Hepatocyte (in vitro differentiated cells): ENCODE data around the gene KCNQ1. TPM values are rescaled to one million over a fixed set of nuclear protein-coding genes. Genes with fewer than 3 reads are reported as not detected.

Experiments used
- DNase-seq: peaks from one replicate; pipeline ENCODE4 v3.0.0-alpha.2; 2016; ENCODE audit warnings: low spot score
- H2AFZ ChIP-seq: fragments of 200-600 bp; sonication (generic); 2 replicates; pipeline ENCODE4 v1.6.0; 2016; ENCODE audit warnings: antibody characterized with exemption, mild to moderate bottlenecking
- H3K27ac ChIP-seq: fragments of 200-600 bp; sonication (generic); 2 replicates; pipeline ENCODE4 v1.5.1; 2016; ENCODE audit warnings: mild to moderate bottlenecking
- H3K27me3 ChIP-seq: fragments of 200-600 bp; sonication (generic); 2 replicates; pipeline ENCODE4 v1.6.1; 2016
- H3K36me3 ChIP-seq: fragments of 200-600 bp; sonication (generic); replicated peaks from 2 replicates; pipeline ENCODE4 v1.5.1; 2016; ENCODE audit warnings: low read depth; ENCODE audit not compliant: insufficient read depth
- H3K4me1 ChIP-seq: fragments of 200-600 bp; sonication (generic); 2 replicates; pipeline ENCODE4 v1.5.1; 2016; ENCODE audit warnings: mild to moderate bottlenecking, moderate library complexity; ENCODE audit not compliant: insufficient read depth
- H3K4me2 ChIP-seq: fragments of 200-600 bp; sonication (generic); 2 replicates; pipeline ENCODE4 v1.6.0; 2016
- H3K4me3 ChIP-seq: fragments of 200-600 bp; sonication (generic); 2 replicates; pipeline ENCODE4 v1.5.1; 2016; ENCODE audit warnings: mild to moderate bottlenecking
- H3K79me2 ChIP-seq: fragments of 200-600 bp; sonication (generic); 2 replicates; pipeline ENCODE4 v1.6.0; 2017; ENCODE audit warnings: mild to moderate bottlenecking
- H3K9me2 ChIP-seq: fragments of 200-600 bp; sonication (generic); replicated peaks from 2 replicates; pipeline ENCODE4 v1.6.0; 2017; ENCODE audit warnings: mild to moderate bottlenecking; ENCODE audit not compliant: insufficient read depth
- H3K9me3 ChIP-seq: fragments of 200-600 bp; sonication (generic); 2 replicates; pipeline ENCODE4 v1.5.1; 2016; ENCODE audit warnings: low read depth, mild to moderate bottlenecking
- H4K20me1 ChIP-seq: fragments of 200-600 bp; sonication (generic); 2 replicates; pipeline ENCODE4 v1.6.0; 2016; ENCODE audit warnings: mild to moderate bottlenecking; ENCODE audit not compliant: insufficient read depth, poor library complexity, severe bottlenecking
- EZH2 ChIP-seq: fragments of 200-600 bp; sonication (generic); IDR thresholded peaks from 2 replicates; pipeline ENCODE4 v1.6.1; 2016; ENCODE audit warnings: antibody characterized with exemption, mild to moderate bottlenecking, borderline replicate concordance
- EZH2phosphoT487 ChIP-seq: fragments of 200-600 bp; sonication (generic); IDR thresholded peaks from one replicate; pipeline ENCODE4 v1.6.1; 2018; ENCODE audit warnings: antibody characterized with exemption, mild to moderate bottlenecking, low read depth, moderate library complexity; ENCODE audit not compliant: unreplicated experiment, severe bottlenecking
- WGBS: methylation state at CpG from one replicate; pipeline ENCODE4 v1.1.6; 2016; ENCODE audit warnings: low lambda C conversion rate; ENCODE audit errors: missing lambda C conversion rate; 5-methylcytosine and 5-hydroxymethylcytosine counted together
- polyA plus RNA-seq: library from polyadenylated mRNA; unstranded; fragments of >200 nt; fragmentation: Nextera tagmentation; extraction: Ambion mirVana; gene quantifications from 2 replicates; pipeline ENCODE4 v1.2.1, GENCODE V29; 2016
- total RNA-seq: library from RNA; depleted of rRNA; stranded (reverse); fragments of >200 nt; gene quantifications from 2 replicates; pipeline ENCODE4 v1.2.3, GENCODE V29; 2014
- TF ChIP-seq, protein P1 (sequence below): fragments of 200-600 bp; sonication (generic); IDR thresholded peaks from 2 replicates; pipeline ENCODE4 v1.5.1; 2016; ENCODE audit warnings: antibody characterized with exemption, mild to moderate bottlenecking; ENCODE audit not compliant: poor library complexity

The KCNQ1 gene
- total and polyA plus RNA-seq, 2 experiments from 2014 or later = 1.8 to 6.4 TPM

DNA sequence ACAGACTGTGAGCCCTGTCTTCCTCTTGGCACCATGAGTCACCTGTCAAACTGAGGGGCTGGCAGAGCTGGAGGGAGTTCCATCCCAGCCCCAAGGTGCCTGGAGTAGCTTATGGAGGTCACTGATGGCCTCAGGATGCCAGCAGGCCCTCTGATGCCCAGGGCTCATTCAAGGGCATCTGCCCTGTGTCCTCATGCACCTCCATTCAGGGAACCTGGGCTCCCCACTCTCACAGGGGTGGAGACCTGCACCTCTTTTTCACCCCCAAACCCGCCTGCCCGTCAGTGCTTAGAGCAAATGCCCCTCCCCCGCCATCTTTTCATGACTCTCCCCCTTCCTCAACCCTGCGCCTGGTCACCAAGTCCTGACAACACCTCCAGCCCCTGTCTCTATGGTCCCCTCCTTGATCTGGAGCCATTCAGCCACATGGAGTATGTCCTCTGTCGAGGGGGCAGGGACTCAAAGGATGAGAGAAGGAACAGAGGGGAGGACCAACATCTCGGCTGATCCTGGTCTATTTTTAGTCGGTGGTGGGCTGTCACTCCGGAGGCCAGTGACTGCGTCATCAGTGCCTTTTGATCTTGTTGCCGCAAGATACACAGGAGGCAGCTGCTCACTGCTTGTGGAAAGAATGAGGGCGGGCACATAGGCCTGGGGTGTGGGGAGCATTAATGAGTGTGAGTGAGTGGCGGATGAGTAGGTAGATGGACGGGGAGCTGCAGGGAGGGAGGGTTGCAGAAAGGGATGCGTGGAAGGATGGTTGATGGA lies 368.5 kb downstream of the KCNQ1 start:
- H2AFZ ChIP-seq = no peak overlapping the region
- no peaks in the 10 kb centered on the region for H3K79me2 ChIP-seq
- no peaks in the 10 kb centered on the region for H3K27me3 ChIP-seq
- H3K4me2 ChIP-seq = no peak overlapping the region
- H3K9me2 ChIP-seq = no peaks in the 10 kb centered on the region
- WGBS = 63% methylated on average over 14 of the region's 14 CpGs
- H3K27ac ChIP-seq = peak overlapping the region; percentile 79
- DNase-seq = peak; percentile 51
- no peak overlapping the region for H3K4me3 ChIP-seq
- no peaks in the 10 kb centered on the region for H3K36me3 ChIP-seq
- H3K4me1 ChIP-seq = peaks cover 44% of the 10 kb centered on the region
- H4K20me1 ChIP-seq = no peaks in the 10 kb centered on the region
- TF ChIP-seq EZH2phosphoT487 (no peak), EZH2 (no peak)
- H3K9me3 ChIP-seq = no peaks in the 10 kb centered on the region

DNA sequence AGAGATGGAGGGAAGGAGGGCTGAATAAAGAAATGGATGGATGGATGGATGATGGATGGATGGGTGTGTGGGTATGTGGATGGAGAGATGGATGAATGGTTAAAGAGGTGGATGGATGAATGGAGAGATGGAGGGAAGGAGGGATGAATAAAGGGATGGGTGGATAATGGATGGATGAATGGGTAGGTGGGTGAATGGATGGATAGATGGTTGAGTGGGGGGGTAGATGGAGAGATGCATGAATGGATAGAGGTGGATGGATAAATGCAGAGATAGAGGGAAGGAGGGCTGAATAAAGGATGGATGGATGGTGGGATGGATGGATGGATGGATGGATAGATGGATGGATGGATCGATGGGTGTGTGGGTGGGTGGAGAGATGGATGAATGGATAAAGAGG lies 369.2 kb downstream of the KCNQ1 start:
- no peaks in the 10 kb centered on the region for H3K79me2 ChIP-seq
- 100% methylated on average over 1 of the region's 1 CpG for WGBS
- H3K27me3 ChIP-seq = no peaks in the 10 kb centered on the region
- no peaks in the 10 kb centered on the region for H3K9me2 ChIP-seq
- H3K4me1 ChIP-seq = peaks cover 43% of the 10 kb centered on the region
- H2AFZ ChIP-seq = no peak overlapping the region
- H3K36me3 ChIP-seq = no peaks in the 10 kb centered on the region
- no peak overlapping the region for H3K4me3 ChIP-seq
- H3K4me2 ChIP-seq = no peak overlapping the region
- TF ChIP-seq EZH2 (no peak), EZH2phosphoT487 (no peak)
- TF ChIP-seq, protein P1, sequence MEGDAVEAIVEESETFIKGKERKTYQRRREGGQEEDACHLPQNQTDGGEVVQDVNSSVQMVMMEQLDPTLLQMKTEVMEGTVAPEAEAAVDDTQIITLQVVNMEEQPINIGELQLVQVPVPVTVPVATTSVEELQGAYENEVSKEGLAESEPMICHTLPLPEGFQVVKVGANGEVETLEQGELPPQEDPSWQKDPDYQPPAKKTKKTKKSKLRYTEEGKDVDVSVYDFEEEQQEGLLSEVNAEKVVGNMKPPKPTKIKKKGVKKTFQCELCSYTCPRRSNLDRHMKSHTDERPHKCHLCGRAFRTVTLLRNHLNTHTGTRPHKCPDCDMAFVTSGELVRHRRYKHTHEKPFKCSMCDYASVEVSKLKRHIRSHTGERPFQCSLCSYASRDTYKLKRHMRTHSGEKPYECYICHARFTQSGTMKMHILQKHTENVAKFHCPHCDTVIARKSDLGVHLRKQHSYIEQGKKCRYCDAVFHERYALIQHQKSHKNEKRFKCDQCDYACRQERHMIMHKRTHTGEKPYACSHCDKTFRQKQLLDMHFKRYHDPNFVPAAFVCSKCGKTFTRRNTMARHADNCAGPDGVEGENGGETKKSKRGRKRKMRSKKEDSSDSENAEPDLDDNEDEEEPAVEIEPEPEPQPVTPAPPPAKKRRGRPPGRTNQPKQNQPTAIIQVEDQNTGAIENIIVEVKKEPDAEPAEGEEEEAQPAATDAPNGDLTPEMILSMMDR = no peak
- H3K27ac ChIP-seq = no peak overlapping the region
- H3K9me3 ChIP-seq = no peaks in the 10 kb centered on the region
- no peak for DNase-seq
- no peaks in the 10 kb centered on the region for H4K20me1 ChIP-seq

DNA sequence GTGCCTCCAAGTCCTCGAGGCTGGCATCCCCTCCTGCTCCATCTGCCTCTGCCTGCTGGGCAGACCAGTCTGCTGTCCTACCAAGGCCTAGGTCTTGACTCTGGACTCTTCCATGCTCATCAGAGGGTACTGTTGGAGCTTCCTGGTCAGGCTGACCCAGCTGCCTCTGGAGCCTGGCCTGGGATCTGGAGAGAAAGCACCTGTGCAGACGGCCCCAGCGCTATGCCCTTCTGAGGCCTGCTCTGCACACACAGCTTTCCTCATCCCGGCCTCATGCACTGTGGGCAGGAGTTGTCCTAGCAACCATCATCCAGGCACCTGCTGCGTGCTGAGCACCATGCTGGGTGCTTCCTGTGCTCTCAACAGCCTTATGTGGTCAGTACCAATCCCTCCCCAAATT lies 369.9 kb downstream of the KCNQ1 start:
- no peak for DNase-seq
- no peak overlapping the region for H3K4me2 ChIP-seq
- H3K27ac ChIP-seq = no peak overlapping the region
- no peaks in the 10 kb centered on the region for H4K20me1 ChIP-seq
- no peaks in the 10 kb centered on the region for H3K9me2 ChIP-seq
- H2AFZ ChIP-seq = no peak overlapping the region
- 85% methylated on average over 5 of the region's 5 CpGs for WGBS
- no peaks in the 10 kb centered on the region for H3K79me2 ChIP-seq
- no peaks in the 10 kb centered on the region for H3K36me3 ChIP-seq
- TF ChIP-seq, protein P1 = no peak
- TF ChIP-seq EZH2phosphoT487 = no peak
- no peak overlapping the region for H3K4me3 ChIP-seq
- no peaks in the 10 kb centered on the region for H3K9me3 ChIP-seq
- peaks cover 36% of the 10 kb centered on the region for H3K4me1 ChIP-seq
- H3K27me3 ChIP-seq = no peaks in the 10 kb centered on the region

DNA sequence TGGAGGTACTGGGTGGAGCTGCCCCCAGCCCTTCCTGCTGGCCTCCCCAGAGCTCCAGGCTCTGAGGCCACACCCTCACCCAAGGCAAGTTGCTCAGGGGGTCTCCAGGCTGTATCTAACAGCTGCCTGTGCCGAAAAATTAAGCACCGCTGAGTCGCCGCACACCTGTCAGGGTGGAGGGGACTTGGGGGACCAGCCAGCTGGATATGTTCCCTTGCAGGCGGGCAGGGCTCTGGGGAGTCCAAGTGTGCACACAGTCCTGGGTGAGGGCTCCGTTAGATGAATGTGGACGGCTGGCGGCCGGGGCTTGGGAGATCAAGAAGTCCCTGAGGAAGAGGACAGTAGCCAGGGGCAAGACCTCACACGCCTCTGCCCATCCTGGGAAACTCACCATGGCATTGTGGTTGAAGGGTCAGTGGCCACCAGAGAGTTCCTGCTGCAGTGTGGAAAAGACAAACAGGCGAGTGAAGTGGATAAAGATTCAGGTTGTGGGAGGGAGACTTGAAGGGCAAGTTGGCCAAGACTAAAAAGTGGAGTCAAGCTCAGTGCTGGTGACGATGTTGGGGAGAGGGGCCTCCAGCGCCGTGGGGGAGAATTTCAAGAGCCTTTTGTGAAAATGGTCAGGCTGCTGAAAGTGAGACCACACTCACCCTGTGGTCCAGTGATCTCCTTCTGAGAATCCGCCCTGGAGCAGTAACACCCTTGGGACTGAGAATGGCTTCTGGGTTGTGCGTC lies 371.1 kb downstream of the KCNQ1 start:
- WGBS = 90% methylated on average over 16 of the region's 16 CpGs
- Histone ChIP-seq H3K4me1 (peaks cover 34% of the 10 kb centered on the region), H3K79me2 (no peaks in the 10 kb centered on the region)

More for the DNA sequence above, 371.1 kb downstream of the KCNQ1 start:
- Histone ChIP-seq H3K4me3 (no peak overlapping the region), H3K9me2 (no peaks in the 10 kb centered on the region), H3K4me2 (no peak overlapping the region), H3K27ac (no peak overlapping the region), H3K36me3 (no peaks in the 10 kb centered on the region), H3K27me3 (no peaks in the 10 kb centered on the region), H2AFZ (no peak overlapping the region), H3K9me3 (no peaks in the 10 kb centered on the region), H4K20me1 (no peaks in the 10 kb centered on the region)
- no peak for DNase-seq
- TF ChIP-seq, protein P1 = no peak
- TF ChIP-seq EZH2phosphoT487 = no peak
- no peak for TF ChIP-seq EZH2
